Endothelial cell (in vitro differentiated cells): ENCODE measurements around the gene ITIH4. TPM values are rescaled to one million over a fixed set of nuclear protein-coding genes. Genes with fewer than 3 reads are reported as not detected.

ENCODE experiments used
- DNase-seq: peaks from one replicate; pipeline ENCODE4 v3.0.0; 2021; ENCODE audit warnings: low spot score
- H3K27ac Mint-ChIP-seq: one replicate; pipeline ENCODE4 v1.8.0; 2021; ENCODE audit warnings: mixed read lengths, inconsistent platforms; ENCODE audit not compliant: unreplicated experiment
- H3K27me3 Mint-ChIP-seq: one replicate; pipeline ENCODE4 v1.8.0; 2021; ENCODE audit warnings: mild to moderate bottlenecking, moderate library complexity, mixed read lengths, inconsistent platforms; ENCODE audit not compliant: unreplicated experiment
- H3K36me3 Mint-ChIP-seq: one replicate; pipeline ENCODE4 v1.8.0; 2021; ENCODE audit warnings: mild to moderate bottlenecking, low read depth, mixed read lengths, inconsistent platforms; ENCODE audit not compliant: unreplicated experiment
- H3K4me1 Mint-ChIP-seq: one replicate; pipeline ENCODE4 v1.8.0; 2021; ENCODE audit warnings: mild to moderate bottlenecking, mixed read lengths, inconsistent platforms; ENCODE audit not compliant: unreplicated experiment
- H3K4me3 Mint-ChIP-seq: one replicate; pipeline ENCODE4 v1.8.0; 2021; ENCODE audit warnings: mild to moderate bottlenecking, mixed read lengths, inconsistent platforms; ENCODE audit not compliant: unreplicated experiment
- H3K9me3 Mint-ChIP-seq: one replicate; pipeline ENCODE4 v1.8.0; 2021; ENCODE audit warnings: mixed read lengths, inconsistent platforms; ENCODE audit not compliant: unreplicated experiment
- total RNA-seq: library from RNA; stranded (reverse); fragmentation: NEBNext Ultra II Directional; extraction: Animal tissue kit (Norgen Biotek cat#: 25700); gene quantifications from one replicate; pipeline ENCODE4 v1.2.1, GENCODE V29; 2021; ENCODE audit not compliant: unreplicated experiment
- TF ChIP-seq, protein P1 (sequence below): fragments of 200-600 bp; sonication (generic); IDR thresholded peaks from one replicate; pipeline ENCODE4 v1.5.0; 2021; ENCODE audit warnings: antibody characterized with exemption; ENCODE audit not compliant: unreplicated experiment

ITIH4 gene
- total RNA-seq, 1 donor from 2014 or later = 8.2 TPM

DNA sequence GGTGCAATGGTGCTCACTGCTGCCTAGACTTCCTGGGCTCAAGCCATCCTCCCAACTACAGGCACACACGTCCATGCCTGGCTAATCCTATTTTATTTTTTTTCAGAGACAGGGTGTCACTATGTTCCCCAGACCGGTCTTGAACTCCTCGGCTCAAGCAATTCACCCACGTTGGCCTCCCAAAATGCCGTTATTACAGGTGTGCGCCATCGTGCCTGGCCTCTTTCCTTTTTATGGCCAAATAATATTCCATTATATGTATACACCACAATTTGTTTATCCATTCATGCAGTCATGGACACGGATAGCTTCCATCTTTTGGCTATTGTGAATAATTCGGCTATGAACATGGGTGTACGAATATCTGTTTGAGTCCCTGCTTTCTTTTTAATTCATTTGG lies 58.8 kb downstream of the ITIH4 start:
- H3K36me3 Mint-ChIP-seq = peaks cover 4% of the 10 kb centered on the region
- H3K27ac Mint-ChIP-seq = peak overlapping the region; percentile 92

DNA sequence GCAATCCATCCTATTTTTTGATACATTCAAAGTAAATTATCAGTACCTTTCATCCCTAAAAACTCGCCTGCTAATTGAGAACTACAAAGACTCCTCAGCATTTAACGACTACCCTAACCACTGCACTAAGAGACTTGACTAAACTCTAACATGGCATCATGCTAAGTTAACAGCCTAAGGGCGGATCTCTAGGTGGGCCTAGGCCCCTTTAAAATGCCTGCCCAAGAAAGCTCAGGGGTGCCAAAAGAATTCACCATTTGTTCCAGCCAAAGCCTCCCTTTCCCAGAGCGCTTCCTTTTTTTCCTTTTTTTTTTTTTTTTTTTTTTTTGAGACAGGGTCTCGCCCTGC lies 59.2 kb downstream of the ITIH4 start:
- no peaks in the 10 kb centered on the region for H3K9me3 Mint-ChIP-seq
- TF ChIP-seq, protein P1, sequence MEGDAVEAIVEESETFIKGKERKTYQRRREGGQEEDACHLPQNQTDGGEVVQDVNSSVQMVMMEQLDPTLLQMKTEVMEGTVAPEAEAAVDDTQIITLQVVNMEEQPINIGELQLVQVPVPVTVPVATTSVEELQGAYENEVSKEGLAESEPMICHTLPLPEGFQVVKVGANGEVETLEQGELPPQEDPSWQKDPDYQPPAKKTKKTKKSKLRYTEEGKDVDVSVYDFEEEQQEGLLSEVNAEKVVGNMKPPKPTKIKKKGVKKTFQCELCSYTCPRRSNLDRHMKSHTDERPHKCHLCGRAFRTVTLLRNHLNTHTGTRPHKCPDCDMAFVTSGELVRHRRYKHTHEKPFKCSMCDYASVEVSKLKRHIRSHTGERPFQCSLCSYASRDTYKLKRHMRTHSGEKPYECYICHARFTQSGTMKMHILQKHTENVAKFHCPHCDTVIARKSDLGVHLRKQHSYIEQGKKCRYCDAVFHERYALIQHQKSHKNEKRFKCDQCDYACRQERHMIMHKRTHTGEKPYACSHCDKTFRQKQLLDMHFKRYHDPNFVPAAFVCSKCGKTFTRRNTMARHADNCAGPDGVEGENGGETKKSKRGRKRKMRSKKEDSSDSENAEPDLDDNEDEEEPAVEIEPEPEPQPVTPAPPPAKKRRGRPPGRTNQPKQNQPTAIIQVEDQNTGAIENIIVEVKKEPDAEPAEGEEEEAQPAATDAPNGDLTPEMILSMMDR = no peak
- H3K27me3 Mint-ChIP-seq = peaks cover 5% of the 10 kb centered on the region
- peaks cover 4% of the 10 kb centered on the region for H3K36me3 Mint-ChIP-seq
- peaks cover 19% of the 10 kb centered on the region for H3K4me1 Mint-ChIP-seq
- no peak for DNase-seq
- peak overlapping the region; percentile 92 for H3K27ac Mint-ChIP-seq
- H3K4me3 Mint-ChIP-seq = peak overlapping the region; percentile 94

More for the DNA sequence above, 58.8 kb downstream of the ITIH4 start:
- no peak for DNase-seq
- H3K4me3 Mint-ChIP-seq = peak overlapping the region; percentile 94
- H3K27me3 Mint-ChIP-seq = peaks cover 5% of the 10 kb centered on the region
- peaks cover 19% of the 10 kb centered on the region for H3K4me1 Mint-ChIP-seq
- H3K9me3 Mint-ChIP-seq = no peaks in the 10 kb centered on the region
- TF ChIP-seq, protein P1 = no peak

DNA sequence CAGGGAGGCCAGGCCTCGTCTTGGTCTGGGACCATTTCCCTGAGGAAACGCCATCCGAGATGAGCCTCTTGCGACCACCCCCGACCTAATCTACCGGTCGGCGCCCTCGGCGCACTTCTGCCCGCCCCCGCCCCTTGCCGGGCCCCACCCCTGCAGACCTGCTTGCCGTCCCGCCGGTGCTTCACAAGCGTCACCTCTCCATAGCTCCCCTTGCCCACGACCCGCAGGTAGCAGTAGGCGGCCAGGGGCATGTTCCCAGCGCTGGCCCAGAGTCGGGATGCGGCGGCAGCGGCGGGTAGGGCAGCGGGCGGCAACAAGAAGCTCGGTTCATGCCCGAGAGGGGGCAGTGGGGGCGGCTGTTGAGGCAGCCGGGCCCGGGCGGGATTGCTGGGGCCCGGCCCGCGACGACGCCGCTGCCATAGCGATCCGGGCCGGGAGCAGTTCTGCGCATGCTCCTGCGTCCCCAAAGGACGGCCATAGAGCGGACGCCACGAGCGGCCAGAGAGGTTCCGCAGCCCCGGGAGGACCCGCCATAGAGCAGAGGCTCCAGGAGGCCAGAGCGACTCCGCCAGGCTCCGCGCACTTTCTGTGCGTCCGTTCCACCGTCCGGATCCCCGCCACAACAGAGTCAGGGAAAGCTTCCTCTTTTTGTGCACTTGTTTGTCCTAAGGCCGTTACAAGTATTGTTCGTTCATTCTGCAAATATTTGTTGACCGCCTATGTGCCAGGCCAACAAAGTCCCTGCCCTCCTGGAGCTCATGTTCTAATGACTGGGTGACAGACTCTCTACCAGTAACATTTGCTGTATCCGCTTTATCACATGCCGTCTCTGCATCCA lies 59.8 kb downstream of the ITIH4 start, which contains the start of gene NEK4:
NEK4 (minus strand) TSS at position 445 of the 838 bp plus-strand sequence; CDS start at position 251, 194 bp downstream.
- Mint-ChIP-seq H3K27me3 (peaks cover 5% of the 10 kb centered on the region), H3K36me3 (peaks cover 4% of the 10 kb centered on the region), H3K4me1 (peaks cover 19% of the 10 kb centered on the region), H3K27ac (peak within 1 kb of the TSS; percentile 92), H3K4me3 (peak within 1 kb of the TSS; percentile 94), H3K9me3 (no peaks in the 10 kb centered on the region)
- TF ChIP-seq, protein P1 = no peak
- peak; percentile 89 for DNase-seq

DNA sequence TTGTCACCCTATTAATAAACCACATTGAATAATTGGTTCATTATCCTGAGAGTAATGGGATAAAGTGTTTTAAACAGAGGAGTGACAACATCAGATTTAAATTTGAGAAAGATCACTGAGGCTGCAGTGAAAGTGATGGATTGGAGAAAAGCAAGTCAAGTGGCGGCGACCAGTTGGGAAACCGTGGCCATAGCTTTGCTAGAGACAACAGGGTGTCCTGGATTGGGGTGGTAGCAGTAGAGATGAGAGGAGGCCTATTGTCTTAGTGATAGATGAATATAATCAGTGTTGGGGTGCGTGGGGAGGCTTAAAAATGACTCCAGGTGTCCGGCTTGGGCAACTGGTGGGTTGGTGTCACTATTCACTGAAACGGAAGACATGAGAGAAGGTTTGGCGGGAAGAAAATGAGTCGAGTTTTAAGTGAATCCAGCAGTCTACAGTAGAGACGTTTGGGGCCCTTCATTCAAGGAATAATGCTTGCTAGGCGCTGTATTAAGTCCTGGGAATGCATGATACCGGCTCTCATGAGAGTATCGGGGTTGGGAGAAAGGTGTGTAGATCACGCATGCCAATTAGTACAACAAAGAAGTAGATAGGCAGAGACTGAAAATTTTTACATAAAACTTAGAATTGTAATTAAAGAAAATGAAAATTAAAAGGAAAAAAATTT lies 60.6 kb downstream of the ITIH4 start:
- no peak for DNase-seq
- Mint-ChIP-seq H3K27ac (peak overlapping the region; percentile 65), H3K27me3 (peaks cover 2% of the 10 kb centered on the region), H3K4me1 (peaks cover 19% of the 10 kb centered on the region), H3K36me3 (peaks cover 9% of the 10 kb centered on the region), H3K4me3 (peak overlapping the region; percentile 94), H3K9me3 (no peaks in the 10 kb centered on the region)
- TF ChIP-seq, protein P1 = no peak

DNA sequence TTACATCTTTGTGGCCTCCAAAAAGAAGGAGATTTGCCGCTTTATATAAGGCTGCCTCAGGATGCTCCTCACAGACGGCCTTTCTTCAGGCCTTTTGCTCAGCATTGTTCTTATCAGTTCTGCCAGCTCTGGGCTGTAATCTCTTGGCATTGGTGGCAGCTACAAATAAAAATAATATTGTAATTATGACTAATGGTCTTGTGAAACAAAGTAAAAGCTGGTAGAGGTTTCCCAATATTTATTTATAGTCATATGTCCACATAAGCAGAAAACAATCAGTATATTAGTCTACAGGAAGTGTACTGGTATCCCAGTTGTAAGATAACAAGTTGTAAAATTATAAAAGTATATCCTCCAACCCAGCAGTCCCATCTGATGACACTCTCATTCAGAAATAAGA lies 67.0 kb downstream of the ITIH4 start:
- no peak for DNase-seq
- TF ChIP-seq, protein P1 = no peak
- Mint-ChIP-seq H3K4me1 (no peaks in the 10 kb centered on the region), H3K27me3 (no peaks in the 10 kb centered on the region), H3K9me3 (no peaks in the 10 kb centered on the region), H3K36me3 (peaks cover 29% of the 10 kb centered on the region), H3K4me3 (no peak overlapping the region), H3K27ac (no peak overlapping the region)
